Right renal cortex interstitium (tissue), 3 donors: ENCODE results near the gene PPA2. TPM values are rescaled to one million over a fixed set of nuclear protein-coding genes. Genes with fewer than 3 reads are reported as not detected.
"Not testable (repeated sequence)": the region's sequence is repeated elsewhere in the genome, so short reads cannot be mapped to it uniquely, and the experiment has no call there.

Source experiments
- DNase-seq, 3 donors: peaks; one replicate each; pipeline ENCODE4 v3.0.0-alpha.2; 2013; ENCODE audit warnings: low read depth in 3 of 3, low spot score in 2 of 3
- polyA plus RNA-seq, 3 donors: library from polyadenylated mRNA; unstranded; fragments of 120-200 nt; gene quantifications; one replicate each; pipeline ENCODE4 v1.2.1, GENCODE V29; 2013; ENCODE audit not compliant: insufficient read length in 3 of 3

PPA2 gene
- polyA plus RNA-seq, 3 donors, result 106 to 114 (median 112) TPM

GRCh38 chr4:105461221-105461620, 12.6 kb downstream of the PPA2 start:
- no peak for DNase-seq

GRCh38 chr4:105460306-105460705, 13.6 kb downstream of the PPA2 start:
- no peak for DNase-seq

GRCh38 chr4:105458541-105458940, 15.3 kb downstream of the PPA2 start:
- not testable (repeated sequence) for DNase-seq

GRCh38 chr4:105458001-105458400, 15.9 kb downstream of the PPA2 start:
- no peak for DNase-seq

GRCh38 chr4:105455998-105456397, 17.9 kb downstream of the PPA2 start:
- no peak for DNase-seq

GRCh38 chr4:105455182-105455581, 18.7 kb downstream of the PPA2 start:
- no peak for DNase-seq

GRCh38 chr4:105453550-105454205, 20.2 kb downstream of the PPA2 start:
- DNase-seq, result no peak

GRCh38 chr4:105451346-105451745, 22.5 kb downstream of the PPA2 start:
- no peak for DNase-seq

- no peak for DNase-seq
These were observed 33.0 kb downstream of the PPA2 start for GRCh38 chr4:105440890-105441289.

GRCh38 chr4:105437637-105438036, 36.2 kb downstream of the PPA2 start:
- DNase-seq, result no peak

- no peak for DNase-seq
These were observed 37.4 kb downstream of the PPA2 start for GRCh38 chr4:105436414-105436813.

- DNase-seq, result no peak
These were observed 38.9 kb downstream of the PPA2 start for GRCh38 chr4:105434940-105435339.

GRCh38 chr4:105433421-105433820, 40.4 kb downstream of the PPA2 start:
- no peak for DNase-seq

GRCh38 chr4:105432438-105432837, 41.4 kb downstream of the PPA2 start:
- no peak for DNase-seq

GRCh38 chr4:105430811-105431210, 43.1 kb downstream of the PPA2 start:
- no peak for DNase-seq

GRCh38 chr4:105426187-105426897, 47.5 kb downstream of the PPA2 start:
- DNase-seq, result no peak

- no peak for DNase-seq
These were observed 51.5 kb downstream of the PPA2 start for GRCh38 chr4:105422207-105422920.

- no peak for DNase-seq
These were observed 56.2 kb downstream of the PPA2 start for GRCh38 chr4:105417624-105418023.

- DNase-seq, result no peak
These were observed 58.5 kb downstream of the PPA2 start for GRCh38 chr4:105415281-105415744.

GRCh38 chr4:105414316-105414715, 59.5 kb downstream of the PPA2 start:
- no peak for DNase-seq

- not testable (repeated sequence) for DNase-seq
These were observed 64.7 kb downstream of the PPA2 start for GRCh38 chr4:105409135-105409534.
